SJSA1 (cell line): Measurements from ENCODE around the gene NOX5. TPM values are rescaled to one million over a fixed set of nuclear protein-coding genes. Genes with fewer than 3 reads are reported as not detected.

Source experiments
- DNase-seq, 2 experiments: peaks; one replicate each; pipeline ENCODE4 v3.0.0-alpha.2; 2015 to 2020; ENCODE audit warnings: low spot score in 2 of 2, low read depth in 1 of 2
- H3K27ac ChIP-seq: fragments of 250-450 bp; sonication (Bioruptor Pico); 2 replicates; pipeline ENCODE4 v1.5.1; 2020; ENCODE audit warnings: mild to moderate bottlenecking, moderate library complexity
- H3K27me3 ChIP-seq: fragments of 250-450 bp; sonication (Bioruptor Pico); replicated peaks from 2 replicates; pipeline ENCODE4 v1.5.1; 2020; ENCODE audit warnings: mild to moderate bottlenecking, moderate library complexity
- H3K36me3 ChIP-seq: fragments of 250-450 bp; sonication (Bioruptor Pico); 2 replicates; pipeline ENCODE4 v1.5.1; 2020; ENCODE audit warnings: mild to moderate bottlenecking
- H3K4me1 ChIP-seq: fragments of 250-450 bp; sonication (Bioruptor Pico); replicated peaks from 2 replicates; pipeline ENCODE4 v1.6.1; 2021; ENCODE audit warnings: mild to moderate bottlenecking
- H3K4me3 ChIP-seq: fragments of 250-450 bp; sonication (Bioruptor Pico); 2 replicates; pipeline ENCODE4 v1.5.1; 2020; ENCODE audit warnings: mild to moderate bottlenecking
- H3K9me3 ChIP-seq: fragments of 250-450 bp; sonication (Bioruptor Pico); replicated peaks from 2 replicates; pipeline ENCODE4 v1.5.1; 2020; ENCODE audit warnings: mild to moderate bottlenecking
- total RNA-seq: library from RNA; depleted of rRNA; stranded (reverse); fragments of >200 nt; shearing (Covaris generic); gene quantifications from 2 replicates; pipeline ENCODE4 v1.2.3, GENCODE V29; 2014; rRNA removed

The NOX5 gene
- total RNA-seq, 1 experiment from 2014 or later: not detected

DNA sequence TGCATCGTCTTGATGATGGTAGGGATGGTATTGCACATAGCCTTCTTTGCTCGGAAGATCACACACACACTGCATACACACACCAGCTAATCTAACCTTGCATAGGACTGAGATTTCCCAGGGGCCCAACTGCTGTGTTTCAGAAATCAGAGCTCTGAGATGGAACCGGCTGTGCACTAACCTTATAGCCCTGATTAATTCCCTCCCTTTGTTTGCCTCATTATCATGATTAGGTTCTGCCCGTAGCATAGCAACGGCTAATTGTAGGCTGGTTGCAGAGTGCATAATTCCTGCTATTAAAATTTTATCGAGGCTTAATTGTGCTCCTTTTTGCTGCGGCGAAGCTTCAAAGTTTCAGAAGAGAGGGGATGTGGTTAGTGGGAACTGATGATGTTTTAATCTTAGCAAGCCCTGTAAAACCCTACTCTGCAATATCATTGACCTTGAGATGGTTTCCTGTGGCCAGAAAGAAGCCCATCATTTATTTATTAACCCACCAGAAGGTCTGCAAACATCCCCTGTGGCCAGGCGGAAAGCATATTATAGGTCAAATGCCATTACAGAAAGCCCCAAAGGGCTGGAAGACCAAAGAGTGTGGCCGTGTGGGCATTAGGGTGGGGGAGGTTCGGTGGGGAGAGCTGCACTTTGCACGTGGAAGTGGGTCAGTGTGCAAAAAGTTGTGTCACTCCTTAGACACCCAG lies 89.7 kb downstream of the NOX5 start:
- DNase-seq: no peak
- no peak overlapping the region for H3K4me3 ChIP-seq
- H3K4me1 ChIP-seq: no peaks in the 10 kb centered on the region
- no peak overlapping the region for H3K27ac ChIP-seq
- H3K9me3 ChIP-seq: no peaks in the 10 kb centered on the region
- H3K27me3 ChIP-seq: peaks cover 5% of the 10 kb centered on the region
- no peaks in the 10 kb centered on the region for H3K36me3 ChIP-seq

DNA sequence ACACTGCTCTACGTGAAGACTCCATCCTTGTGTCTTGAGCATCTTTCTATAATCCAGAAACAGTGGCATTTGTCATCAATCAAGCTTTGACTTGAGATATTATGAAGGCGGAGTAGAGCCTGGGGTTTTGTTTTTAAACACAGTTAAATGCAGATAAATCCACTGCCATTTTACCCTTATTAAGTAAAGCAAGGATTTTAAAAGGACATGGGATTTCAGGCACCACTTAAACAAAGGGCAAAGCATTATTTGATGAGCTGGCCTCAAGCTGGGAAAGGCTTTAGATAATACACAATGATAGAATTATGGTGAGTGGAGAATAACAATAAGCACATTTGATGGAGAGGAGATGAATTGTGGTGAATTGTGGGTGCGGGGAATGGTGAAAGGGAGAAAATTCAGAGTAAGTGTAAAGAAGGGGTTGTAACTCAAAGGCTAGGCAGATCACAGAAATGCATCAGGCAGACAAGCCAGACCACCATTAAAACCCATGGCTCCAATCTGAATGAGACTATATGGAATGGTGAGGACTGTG lies 91.0 kb downstream of the NOX5 start:
- no peak for DNase-seq
- Histone ChIP-seq H3K27ac (no peak overlapping the region), H3K4me1 (no peaks in the 10 kb centered on the region), H3K27me3 (peaks cover 5% of the 10 kb centered on the region), H3K4me3 (no peak overlapping the region), H3K36me3 (no peaks in the 10 kb centered on the region), H3K9me3 (no peaks in the 10 kb centered on the region)

DNA sequence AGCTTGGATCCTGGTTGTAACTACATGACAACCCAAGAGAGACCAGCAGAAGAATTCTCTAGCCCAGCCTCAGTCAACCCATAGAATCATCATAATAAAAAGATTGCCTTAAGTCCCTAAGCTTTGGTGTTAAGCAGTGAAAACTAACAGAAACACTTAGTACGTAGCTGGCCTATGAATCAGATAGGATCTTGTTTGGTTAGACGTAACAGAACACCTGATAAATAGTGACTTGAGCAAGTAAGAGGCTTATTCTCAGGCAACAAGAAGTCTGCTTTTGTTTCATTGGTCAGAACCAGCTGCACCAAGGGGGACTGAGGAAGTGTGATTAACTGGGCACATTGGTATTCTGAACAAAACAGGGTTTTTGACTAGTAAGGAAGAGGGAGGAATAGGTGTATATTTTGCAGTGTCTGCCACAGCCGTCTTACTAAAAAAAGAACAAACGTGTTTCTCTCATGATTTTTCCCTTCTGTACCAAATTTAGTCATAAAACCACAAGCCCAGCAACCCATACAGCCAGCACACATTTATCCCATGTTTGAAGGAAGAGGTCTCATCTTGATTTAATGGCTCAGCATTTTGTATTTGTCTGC lies 92.6 kb downstream of the NOX5 start:
- no peak overlapping the region for H3K27ac ChIP-seq
- no peak for DNase-seq
- no peaks in the 10 kb centered on the region for H3K36me3 ChIP-seq
- H3K4me1 ChIP-seq: no peaks in the 10 kb centered on the region
- no peaks in the 10 kb centered on the region for H3K9me3 ChIP-seq
- peaks cover 5% of the 10 kb centered on the region for H3K27me3 ChIP-seq
- no peak overlapping the region for H3K4me3 ChIP-seq

Other genes starting within 250 kb of the NOX5 start
- gene ANP32A, start 193.8 kb upstream of the NOX5 start, total RNA-seq: 91.2 and 110 TPM in 2 replicates
- gene SPESP1, start 84.2 kb upstream of the NOX5 start, total RNA-seq: not detected in 2 replicates
- gene GLCE, start 145.9 kb downstream of the NOX5 start, total RNA-seq: 31.7 and 40.4 TPM in 2 replicates